HG03064 (cell line): Measurements from ENCODE around the gene TSPAN2.

Experiments
- ATAC-seq: cut with Tn5 transposase; IDR thresholded peaks from one replicate; pipeline ENCODE4 v1.9.1; 2021; ENCODE audit warnings: low read depth; ENCODE audit not compliant: unreplicated experiment

Gene TSPAN2

DNA sequence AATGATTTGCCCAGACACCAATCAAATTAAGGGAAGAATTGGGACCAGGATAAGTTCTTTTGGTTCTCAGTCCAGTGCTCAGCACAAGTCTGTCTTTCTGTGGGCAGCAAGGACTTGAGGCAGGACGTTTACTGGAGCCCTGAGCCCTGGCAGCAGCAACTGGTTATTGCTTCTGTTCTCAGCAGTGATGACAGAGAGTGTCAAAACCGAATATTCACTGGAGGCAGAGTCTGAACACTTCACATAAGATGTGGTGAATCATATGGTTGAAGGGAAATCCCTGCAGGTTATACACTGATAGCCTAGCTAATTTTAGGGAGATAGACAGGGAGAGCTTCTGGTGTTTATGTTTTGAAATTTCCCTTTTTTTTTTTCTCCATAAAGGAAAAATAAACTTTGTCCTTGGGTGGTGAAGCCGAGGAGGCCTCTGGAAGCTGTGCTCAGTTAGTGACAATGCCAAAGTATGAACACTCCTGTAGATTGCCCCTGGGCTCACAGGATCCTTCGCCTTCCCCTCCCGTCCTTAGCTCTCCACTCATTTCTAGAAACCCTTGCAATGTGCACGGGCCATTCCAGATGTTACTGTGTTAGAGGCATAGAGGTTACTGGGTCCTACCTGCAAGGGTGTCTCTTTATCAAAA lies 26.3 kb upstream of the TSPAN2 start:
- no peak for ATAC-seq

DNA sequence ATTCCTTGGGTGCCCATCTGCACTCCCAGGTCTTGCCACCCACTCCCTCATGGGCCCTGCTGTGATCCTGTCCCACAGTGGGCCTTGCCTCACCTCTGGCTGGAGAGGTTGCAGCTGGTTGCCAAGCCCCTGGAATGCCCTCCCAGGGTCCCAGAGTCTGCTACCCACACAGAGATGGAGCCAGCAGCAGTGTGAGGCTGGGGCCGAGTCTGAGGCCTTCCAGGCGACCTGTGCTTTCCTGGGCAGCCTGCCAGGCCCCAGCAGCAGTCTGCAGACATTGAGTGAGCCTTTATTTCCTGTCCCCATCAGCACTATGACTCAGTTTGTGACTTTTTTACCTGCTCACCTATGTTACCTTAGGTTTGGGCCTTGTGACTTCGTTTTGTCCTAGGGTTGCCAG lies 25.0 kb upstream of the TSPAN2 start:
- no peak for ATAC-seq

DNA sequence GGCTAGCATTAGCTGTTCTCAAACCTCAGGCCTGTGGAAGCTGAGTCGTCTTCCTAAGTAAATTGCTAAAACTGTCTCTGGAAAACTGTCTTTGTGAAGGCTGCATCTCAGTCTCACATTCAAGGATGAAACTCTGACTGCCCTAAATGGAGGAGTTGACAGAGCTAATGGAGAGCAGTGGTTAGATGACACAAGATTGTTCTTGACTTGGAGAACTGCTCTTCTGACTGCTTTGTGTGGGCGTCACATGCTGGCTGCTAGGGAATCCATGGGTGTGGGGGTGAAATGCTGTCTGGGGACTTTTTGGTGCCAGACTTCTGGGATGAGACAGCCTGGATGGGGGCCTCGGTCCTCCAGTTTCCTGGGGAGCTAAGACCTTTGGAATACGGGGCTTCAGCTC lies 24.5 kb upstream of the TSPAN2 start:
- ATAC-seq, result no peak

DNA sequence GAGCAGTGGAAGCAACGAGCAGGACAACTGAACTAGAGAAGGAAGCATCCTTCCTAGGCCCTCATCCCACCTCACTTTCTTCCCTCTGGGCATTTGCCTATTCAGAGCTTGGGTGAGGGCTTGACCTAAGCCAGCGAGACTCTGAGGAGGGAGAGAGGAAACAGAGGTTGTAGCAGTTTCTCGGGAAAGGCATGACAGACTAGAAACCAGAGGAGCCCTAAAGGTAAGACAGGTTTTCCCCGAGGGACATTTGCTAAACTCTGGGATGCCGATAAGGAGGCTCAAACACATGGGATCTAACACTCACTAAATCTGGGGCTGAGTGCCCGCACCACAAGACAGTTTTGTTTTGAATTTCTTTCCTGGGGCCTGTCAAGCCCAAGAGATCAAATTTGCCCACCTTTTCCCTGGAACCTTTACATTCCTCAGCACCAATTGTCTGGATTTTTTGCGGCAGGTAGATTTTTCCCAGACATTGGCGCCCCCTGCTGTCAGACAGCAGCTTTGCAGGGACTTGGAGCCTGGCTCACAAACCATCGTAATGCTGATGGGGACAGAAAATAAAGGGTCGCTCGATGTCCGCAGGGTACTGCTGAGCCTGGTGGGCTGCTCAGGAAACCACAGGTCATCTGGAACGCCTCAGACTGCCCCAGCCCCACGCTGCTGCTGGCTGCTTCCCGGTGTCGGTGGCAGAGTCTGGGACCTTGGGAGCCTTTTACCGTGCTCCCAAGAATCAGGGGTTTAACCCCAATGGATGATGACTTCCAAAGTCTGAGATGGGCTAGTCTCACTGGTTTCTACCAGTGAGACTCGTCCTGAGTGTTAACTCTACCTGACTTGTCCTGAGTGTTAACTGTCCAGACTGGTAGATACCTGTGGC lies 23.4 kb upstream of the TSPAN2 start:
- ATAC-seq, result no peak

DNA sequence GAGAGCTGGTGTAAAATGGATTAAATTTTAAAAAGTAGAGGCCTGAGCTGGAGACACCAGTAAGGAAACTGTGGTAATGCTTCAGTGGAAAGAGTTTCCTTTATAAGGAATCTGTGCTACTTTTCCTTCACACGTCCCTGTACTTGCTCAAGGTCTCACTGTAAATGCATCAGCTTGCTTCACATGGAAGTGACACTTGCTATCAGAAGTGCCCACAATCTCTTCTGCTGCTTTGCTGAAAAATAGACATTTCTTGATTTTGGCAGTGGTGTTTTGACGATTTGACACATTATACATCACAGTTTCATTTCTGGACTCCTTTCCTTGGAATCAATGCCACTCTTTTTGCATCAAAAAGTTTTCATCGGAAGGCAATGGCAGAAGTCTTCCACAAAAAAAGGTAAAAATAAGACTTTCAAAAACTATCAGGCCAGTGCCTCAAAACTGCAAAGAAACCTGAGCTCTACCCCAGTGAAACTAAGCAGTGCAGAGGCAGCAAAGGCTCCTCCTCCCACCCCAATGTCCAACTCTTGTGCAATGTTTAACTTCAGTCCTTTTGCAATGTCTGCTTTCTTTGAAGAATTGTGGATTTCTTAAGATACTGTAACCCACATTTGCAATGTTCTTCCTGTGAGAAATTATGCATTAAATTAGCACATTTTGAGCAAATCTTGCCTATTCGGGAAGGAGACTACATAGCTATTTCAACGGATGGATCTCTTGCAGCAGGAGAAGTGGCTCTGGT lies 18.4 kb upstream of the TSPAN2 start:
- no peak for ATAC-seq

DNA sequence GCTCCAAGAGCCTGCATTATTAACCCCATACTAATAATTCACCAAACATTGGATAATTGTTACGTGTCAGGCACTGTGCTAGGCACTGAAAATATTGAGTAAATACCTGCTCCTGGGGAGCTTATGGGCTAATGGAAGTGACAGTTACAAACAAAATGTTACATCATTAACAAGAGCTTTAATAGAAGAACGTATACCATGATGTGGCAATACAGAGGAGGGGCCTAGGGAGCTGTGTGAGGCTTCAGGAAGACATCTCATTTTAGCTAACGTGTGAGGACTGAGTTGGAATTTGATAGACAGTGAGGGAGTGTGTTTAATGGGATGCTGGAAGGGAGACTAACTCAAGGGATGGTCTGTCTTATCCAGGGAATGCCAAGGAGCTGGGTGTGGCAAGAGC lies 16.5 kb upstream of the TSPAN2 start:
- no peak for ATAC-seq

DNA sequence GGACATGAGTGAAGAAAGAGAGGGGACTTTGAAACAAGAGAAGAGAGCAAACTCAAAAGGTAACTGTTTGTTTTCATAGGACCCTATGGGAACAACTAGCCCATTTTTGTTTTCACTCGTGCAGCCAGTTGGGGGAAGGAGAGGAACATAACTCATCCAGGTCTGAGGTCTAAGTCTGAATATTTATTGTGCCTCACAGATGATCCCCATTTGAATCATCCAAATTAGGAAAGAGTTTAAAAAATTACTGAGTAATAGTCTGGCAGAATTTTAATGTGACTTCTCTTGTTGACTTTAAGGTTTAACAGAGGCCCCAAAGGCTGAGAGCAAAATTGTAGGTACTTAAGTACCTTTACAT lies 10.4 kb upstream of the TSPAN2 start:
- ATAC-seq, result no peak

DNA sequence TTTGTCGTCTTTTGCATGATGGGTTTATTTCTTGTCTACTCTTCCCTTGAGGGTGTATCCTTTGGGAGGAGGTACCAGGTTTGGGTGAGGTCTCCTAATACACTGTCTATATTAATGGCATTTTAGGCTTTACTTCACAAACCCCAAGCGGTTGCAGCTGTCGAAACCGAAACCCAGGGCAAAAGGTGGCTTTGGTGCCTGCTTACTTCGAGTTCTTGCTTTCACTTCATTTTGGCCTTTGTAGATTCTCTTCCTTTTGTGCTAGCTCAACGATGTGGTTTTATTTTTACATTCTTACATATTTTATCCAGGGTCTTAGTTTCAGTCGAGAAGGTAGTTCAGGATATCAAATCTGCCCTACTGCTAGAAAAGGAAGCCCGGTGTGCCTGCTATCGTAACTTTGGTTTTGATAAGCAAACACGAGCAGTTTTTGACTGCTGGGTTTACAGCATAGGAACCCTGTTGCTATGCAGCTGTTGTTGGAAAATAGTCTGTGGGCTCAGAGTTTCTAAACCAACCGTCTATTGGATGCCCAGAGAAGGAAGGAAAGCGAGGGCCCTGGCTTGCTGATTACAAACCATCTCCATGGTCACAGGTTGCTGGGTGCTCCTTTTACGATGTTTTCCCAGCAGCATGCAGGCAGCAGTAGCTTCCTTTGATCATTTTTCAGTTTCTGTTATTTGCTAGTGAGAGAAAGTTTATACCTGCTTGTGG lies 9.8 kb upstream of the TSPAN2 start:
- peak; percentile 68 for ATAC-seq

DNA sequence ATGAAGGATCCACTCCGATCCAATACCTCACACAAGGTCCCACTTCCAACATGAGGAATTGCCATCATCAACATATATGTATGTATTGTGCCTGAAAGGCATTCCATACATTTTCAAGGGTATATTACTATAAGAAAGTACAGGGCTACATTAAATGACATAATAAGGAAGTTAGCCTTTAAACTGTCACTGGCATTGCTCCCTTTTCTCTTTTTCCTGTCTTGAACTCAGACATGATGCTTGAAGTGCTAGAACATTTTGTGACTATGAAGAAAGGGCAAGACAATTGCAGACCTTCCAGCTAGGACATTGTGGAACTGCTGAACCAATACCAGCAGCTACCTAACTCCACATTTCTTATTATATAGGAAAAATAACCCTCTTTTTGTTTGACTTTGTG lies 2.9 kb upstream of the TSPAN2 start:
- no peak for ATAC-seq

DNA sequence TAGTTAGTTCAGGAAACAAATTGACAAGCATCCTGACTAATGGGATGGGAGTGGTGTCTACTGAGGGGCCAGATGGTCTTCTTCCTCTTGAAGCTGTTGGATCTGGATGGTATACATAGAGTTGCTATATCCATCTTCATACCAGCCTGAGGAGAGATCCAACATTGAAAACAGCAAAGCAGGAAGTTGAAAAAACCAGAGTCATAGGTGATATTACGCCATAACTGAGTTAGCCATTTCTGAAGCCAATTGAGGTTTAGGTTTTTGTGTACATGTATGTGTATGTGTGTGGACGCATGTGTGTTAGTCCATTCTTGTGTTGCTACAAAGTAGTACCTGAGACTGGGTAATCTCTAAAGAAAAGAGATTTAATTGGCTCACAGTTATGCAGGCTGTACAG lies 2.3 kb upstream of the TSPAN2 start:
- no peak for ATAC-seq

DNA sequence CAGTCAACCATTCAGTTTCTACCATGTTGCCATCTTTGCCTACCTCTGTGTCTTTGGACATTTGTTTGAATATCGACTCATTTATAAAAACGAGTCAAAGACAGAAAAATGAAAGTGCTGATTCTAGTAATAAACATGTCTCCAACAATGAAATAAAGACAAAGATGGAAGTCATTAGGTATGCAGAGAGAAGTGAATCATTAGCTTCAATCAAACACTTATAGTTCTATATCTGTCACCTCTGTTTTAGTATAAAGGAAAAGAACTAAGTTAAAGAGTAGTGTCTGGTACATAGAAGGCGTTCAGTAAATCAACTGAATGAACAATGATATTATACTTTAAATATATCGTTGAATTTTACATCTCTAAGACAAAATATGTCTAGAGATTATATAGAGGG lies 1.7 kb upstream of the TSPAN2 start:
- ATAC-seq, result no peak

DNA sequence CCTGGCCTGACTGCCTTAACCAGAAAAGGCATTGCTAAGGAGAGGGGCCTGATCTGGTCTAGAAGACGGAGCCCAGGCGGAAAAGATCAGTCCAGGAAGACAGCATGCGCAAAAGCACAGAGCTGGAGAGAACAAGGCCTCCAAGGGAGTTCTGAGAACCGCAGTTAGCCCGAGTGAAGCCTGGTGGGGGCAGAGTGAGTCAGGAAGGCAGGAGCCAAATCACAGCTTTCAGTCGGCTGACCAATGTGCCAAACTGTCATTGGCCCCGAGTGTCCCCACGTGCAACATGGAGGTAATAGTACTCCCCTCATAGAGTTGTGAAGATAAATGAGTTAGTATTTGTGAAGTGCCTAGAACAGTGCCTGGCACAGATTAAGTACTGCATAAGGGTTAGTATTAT lies 1.2 kb upstream of the TSPAN2 start:
- ATAC-seq, result no peak

DNA sequence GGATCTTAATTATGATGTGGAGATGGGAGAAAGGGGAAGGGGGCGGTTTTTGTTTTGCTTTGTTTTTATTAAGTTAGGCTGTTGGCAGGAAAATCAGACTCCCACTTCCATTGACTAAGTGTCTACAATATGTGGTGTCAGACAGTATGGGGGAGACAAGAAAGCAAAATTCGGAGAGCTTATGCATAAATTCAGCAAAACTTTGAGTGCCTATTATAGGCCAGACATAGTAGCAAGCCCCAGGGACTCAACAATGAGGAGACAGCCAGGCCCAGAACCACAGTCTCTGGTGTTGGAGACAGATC lies 835 bp upstream of the TSPAN2 start:
- ATAC-seq, result no peak

DNA sequence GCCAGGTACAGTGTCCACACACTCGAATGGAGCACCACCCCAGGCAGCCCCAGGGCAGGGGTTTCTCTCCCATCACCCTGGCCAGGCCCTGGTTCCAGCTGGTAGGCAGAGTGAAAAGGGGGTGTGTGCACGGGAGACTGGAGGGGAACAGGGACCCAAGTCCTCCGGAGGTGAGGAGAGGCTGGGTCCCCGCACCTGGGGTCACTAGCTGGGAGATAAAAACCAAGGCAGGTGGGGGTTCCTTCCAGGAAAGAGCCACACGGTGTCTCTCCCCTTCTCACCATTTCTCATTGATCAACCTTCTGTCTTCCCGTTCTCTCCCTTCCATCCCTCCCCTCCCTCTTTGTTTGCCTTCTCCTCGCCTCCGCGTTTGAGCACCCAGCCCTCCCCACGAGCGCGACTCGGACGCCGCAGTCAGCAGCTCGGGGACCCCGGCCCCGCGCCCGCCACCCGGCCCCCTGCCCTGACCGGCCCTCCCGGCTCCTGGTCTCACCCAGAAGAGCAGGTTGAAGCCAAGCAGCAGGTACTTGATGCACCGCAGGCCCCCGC lies 358 bp downstream of the TSPAN2 start:
- ATAC-seq, result no peak

DNA sequence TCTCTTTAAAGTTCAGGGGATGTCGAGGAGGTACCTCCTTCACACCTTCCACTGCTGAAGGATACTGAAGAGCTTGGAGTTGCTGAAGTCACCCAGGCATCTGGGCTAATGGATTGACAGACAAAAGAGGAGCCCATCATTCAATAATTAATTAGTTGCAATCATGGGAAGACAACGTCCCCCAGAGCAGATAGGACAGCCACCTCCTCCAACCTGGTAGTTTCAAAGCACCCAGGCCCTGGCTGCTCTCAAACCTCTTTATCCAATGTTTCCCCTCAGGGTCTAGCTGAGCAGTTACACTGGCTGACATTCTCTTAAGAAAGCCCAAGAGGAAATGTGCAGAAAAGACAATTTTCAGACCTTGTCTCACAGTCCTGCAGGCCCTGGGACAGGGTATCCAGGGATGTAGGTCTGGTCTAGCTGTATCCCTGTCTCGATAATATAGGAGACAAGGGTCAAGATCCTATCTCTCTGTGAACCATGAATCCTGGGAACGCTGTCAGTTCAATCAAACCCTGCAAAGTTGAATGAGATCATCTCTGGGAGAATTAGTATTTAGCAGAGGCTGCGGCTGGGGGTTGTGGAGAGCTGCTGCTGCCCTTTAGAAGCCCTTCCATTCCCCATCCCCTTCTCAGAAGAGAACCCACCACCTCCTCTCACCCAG lies 1.1 kb downstream of the TSPAN2 start:
- no peak for ATAC-seq

DNA sequence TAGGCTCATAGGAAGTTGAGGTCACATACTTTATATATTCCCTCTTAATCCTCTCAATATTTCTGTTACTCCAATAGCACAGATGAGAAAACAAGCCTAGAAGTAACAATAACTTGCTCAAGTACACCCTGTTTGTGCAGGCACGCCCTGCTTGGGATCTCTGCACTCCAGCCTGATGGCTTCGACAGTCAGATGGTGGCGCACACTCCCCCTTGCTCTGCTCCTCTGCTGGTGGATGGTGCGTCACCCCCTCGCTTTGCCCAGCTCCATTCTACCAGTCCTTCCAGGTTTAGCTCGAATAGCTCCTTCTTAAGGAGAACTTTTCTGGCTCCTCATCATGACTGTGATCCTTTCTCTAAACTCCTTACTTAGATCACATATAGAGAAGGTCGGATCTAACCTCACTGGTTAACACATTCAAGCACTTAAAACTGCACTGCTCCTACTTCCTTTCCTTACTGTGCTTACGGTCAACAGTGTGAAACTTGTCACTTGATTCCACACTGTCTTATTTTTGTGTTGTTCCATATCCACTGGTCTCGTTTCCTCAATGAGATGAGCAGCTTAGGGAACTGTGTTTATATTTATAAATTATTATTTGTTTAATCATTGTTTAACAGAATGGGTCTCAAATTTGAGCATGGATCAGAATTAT lies 3.0 kb downstream of the TSPAN2 start:
- ATAC-seq, result no peak

DNA sequence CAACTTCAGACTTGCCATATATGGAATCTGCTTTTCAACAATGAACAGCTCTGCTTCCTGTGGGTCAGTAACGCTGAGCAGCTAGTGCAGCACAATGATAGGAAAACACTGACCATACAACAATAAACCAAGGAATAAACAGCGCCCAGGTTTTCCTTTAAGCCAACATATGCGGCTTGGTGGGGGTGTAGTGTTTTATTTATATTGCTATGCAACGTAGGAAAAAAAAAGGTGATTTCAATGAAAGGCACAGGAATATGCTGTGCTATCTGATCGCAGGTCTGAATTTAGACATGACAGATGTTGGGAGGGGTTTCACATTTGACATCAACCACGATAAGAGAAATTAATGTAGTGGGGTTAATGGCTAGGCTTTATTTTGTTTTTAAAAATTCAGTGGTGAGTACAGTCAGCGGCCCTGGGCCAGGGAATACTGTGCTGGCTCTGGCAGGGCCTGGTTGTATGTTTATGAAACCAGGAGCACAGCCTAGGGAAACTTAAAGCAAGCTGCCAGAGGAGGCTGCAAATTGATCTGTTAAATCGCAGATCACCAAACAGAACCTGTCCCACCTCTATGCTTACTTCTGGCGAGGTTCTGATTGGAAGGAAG lies 4.3 kb downstream of the TSPAN2 start:
- ATAC-seq, result no peak

DNA sequence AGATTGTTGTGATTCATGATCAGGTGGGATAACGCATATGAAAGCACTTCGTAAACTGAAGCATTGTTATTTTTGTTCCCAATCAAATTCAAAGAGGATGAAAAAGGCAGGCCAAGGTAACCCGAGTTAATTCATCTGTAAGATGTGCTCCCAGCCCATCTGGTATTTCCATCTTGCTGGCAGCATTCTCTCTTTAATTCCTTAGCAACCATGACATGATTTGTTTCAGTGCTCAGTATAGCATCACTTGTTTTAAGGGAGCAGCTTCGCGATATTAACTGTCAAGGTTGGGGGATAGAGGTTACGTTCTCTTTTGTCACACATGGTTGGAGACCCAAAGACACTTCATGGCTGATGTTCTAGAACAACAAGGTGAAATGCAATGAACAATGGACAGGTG lies 6.4 kb downstream of the TSPAN2 start:
- ATAC-seq, result no peak

DNA sequence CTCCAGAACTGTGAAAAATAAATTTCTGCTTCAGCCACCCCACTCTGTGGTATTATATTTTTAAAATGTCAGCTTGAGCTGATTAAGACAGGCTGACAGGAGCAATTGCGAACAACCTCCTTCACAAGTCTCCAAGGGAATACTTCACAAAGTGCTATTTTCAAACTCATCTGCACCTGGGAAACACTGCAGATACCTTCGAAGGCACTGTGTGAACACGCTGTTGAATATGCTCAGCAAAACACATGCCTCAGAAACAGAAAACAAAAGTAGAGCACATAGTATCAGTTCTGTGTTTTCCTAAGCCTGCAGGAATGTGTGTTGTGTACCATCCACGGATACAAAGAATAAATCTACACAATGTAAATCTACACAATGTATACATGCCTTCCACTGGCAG lies 10.6 kb downstream of the TSPAN2 start:
- ATAC-seq, result no peak

DNA sequence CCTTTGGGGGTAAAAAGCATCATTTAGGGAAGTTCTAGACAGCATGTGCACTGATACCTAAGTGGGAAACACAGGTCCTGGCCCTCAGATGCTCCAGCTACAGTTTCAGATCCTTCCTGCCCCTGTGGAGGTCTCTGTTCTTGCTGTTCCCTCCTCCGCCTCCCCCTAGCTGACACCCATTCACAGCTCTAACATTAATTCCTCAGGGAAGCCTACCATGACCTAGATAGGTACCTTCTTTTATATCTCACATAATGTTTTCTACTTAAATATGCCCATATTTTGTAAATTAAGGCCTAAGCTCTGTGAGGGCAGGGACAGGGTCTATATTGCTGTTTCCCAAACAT lies 11.3 kb downstream of the TSPAN2 start:
- no peak for ATAC-seq
